KMS-11 (cell line): ENCODE data around the gene MVD.

Experiments
- H2AFZ ChIP-seq: fragments of 200-600 bp; sonication (generic); 2 replicates; pipeline ENCODE4 v1.6.1; 2016; ENCODE audit warnings: antibody characterized with exemption, mixed run types, low read depth
- H3K27ac ChIP-seq: fragments of 200-600 bp; sonication (generic); 2 replicates; pipeline ENCODE4 v1.6.1; 2016; ENCODE audit warnings: mild to moderate bottlenecking, mixed run types
- H3K27me3 ChIP-seq: fragments of 200-600 bp; sonication (generic); 2 replicates; pipeline ENCODE4 v1.6.1; 2017; ENCODE audit warnings: mild to moderate bottlenecking, low read depth, mixed run types, moderate library complexity; ENCODE audit not compliant: insufficient read depth
- H3K36me3 ChIP-seq: fragments of 200-600 bp; sonication (generic); 2 replicates; pipeline ENCODE4 v1.6.1; 2017; ENCODE audit warnings: mild to moderate bottlenecking, mixed run types; ENCODE audit not compliant: insufficient read depth
- H3K4me1 ChIP-seq: fragments of 200-600 bp; sonication (generic); 2 replicates; pipeline ENCODE4 v1.6.1; 2016; ENCODE audit warnings: mild to moderate bottlenecking, low read depth, mixed run types; ENCODE audit not compliant: poor library complexity, severe bottlenecking
- H3K4me2 ChIP-seq: fragments of 200-600 bp; sonication (generic); 2 replicates; pipeline ENCODE4 v1.7.0; 2016; ENCODE audit warnings: mild to moderate bottlenecking, mixed run types
- H3K4me3 ChIP-seq: fragments of 200-600 bp; sonication (generic); IDR thresholded peaks from 2 replicates; pipeline ENCODE4 v1.6.1; 2017; ENCODE audit warnings: low read depth, low read length, mixed read lengths; ENCODE audit not compliant: insufficient read depth
- H3K79me2 ChIP-seq: fragments of 200-600 bp; sonication (generic); 2 replicates; pipeline ENCODE4 v1.6.1; 2016; ENCODE audit warnings: low read depth, mixed run types; ENCODE audit not compliant: insufficient read depth
- H3K9ac ChIP-seq: fragments of 200-600 bp; sonication (generic); 2 replicates; pipeline ENCODE4 v1.6.1; 2016; ENCODE audit warnings: mild to moderate bottlenecking, mixed run types
- H4K20me1 ChIP-seq: fragments of 200-600 bp; sonication (generic); 2 replicates; pipeline ENCODE4 v1.6.1; 2016; ENCODE audit warnings: mild to moderate bottlenecking, mixed run types; ENCODE audit not compliant: insufficient read depth
- TF ChIP-seq, protein P1 (sequence below): fragments of 200-600 bp; sonication (generic); conservative IDR thresholded peaks from 2 replicates; pipeline ENCODE4 v1.6.1; 2017; ENCODE audit warnings: low read depth, mild to moderate bottlenecking, antibody characterized with exemption, low read length, moderate library complexity, mixed read lengths

Gene MVD

DNA sequence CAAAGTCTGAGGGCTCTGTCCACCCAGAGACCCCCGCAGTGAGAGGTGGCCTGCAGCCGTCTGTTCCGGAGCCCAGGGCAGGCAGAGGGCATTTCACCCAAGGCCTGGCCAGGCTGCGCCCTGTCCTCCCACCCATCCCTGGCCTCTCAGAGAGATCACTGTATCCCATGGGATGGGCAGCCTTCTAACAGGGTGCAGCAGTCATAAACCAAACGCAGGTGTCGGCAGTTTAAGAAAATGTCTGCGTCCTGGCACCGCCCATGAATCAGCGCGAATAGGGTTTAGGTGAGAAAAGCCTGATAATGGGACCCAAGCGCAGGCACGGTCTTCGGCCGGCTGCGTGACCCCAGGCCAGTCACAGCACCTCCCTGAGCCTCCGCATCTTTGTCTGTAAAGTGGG lies 17.4 kb downstream of the MVD start:
- no peak overlapping the region for H3K4me3 ChIP-seq
- peaks cover 7% of the 10 kb centered on the region for H3K27me3 ChIP-seq
- no peaks in the 10 kb centered on the region for H3K36me3 ChIP-seq
- no peak overlapping the region for H2AFZ ChIP-seq
- H3K4me1 ChIP-seq = peaks cover 8% of the 10 kb centered on the region
- no peak overlapping the region for H3K9ac ChIP-seq
- H3K79me2 ChIP-seq = peaks cover 11% of the 10 kb centered on the region
- H4K20me1 ChIP-seq = no peaks in the 10 kb centered on the region
- TF ChIP-seq, protein P1, sequence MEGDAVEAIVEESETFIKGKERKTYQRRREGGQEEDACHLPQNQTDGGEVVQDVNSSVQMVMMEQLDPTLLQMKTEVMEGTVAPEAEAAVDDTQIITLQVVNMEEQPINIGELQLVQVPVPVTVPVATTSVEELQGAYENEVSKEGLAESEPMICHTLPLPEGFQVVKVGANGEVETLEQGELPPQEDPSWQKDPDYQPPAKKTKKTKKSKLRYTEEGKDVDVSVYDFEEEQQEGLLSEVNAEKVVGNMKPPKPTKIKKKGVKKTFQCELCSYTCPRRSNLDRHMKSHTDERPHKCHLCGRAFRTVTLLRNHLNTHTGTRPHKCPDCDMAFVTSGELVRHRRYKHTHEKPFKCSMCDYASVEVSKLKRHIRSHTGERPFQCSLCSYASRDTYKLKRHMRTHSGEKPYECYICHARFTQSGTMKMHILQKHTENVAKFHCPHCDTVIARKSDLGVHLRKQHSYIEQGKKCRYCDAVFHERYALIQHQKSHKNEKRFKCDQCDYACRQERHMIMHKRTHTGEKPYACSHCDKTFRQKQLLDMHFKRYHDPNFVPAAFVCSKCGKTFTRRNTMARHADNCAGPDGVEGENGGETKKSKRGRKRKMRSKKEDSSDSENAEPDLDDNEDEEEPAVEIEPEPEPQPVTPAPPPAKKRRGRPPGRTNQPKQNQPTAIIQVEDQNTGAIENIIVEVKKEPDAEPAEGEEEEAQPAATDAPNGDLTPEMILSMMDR = no peak
- no peak overlapping the region for H3K4me2 ChIP-seq
- H3K27ac ChIP-seq = no peak overlapping the region

DNA sequence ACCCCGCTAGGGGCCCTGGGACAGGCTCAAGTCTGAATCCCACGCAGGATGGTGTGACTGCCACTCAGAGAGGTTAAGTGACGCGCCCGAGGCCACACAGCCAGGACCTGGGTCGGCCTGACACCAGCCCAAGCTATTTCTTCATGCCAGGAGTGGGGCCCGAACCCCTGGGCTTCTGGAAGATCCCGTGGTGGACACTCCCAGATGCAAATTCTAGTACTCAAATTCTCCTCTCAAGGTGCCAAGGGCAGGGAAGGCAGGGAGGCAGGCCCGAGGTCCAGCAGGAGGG lies 19.3 kb downstream of the MVD start:
- no peak overlapping the region for H3K9ac ChIP-seq
- H3K36me3 ChIP-seq = no peaks in the 10 kb centered on the region

DNA sequence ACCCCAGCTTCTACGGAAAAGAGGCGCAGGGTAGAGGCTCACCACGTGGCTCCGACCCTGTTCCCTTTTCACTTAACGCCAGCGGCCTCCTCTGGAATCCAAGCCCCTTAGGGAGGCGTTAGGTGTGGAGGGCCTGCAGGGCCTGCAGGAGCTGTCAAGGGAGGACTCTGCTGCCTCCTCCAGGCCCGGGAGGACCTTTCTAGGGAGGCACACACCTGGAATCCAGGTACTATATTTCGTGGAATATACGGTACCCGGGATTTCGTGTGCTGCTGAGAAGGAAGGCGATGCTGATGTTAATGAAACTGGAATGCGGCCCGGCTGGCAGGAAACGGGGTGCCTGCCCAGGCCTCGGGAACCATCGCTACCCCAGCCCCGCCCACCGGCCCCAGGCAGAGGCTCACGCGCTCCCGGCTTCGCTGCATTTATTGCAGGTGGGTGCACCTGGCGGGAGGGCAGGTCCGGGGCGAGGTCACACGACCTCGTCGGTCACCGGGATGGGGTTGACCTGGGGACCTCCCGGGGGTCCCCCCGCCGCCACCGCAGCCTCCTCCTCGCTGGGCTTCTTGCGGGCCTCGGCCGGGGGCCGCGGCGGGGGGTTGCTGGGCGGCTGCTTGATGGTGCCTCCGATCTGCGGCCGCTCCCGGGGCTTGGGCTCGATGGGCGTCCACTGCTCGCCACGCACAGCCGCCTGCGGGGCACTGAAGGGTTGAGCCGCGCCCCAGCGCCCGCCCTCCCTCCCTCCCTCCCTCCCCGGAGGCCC lies 19.8 kb downstream of the MVD start:
- Histone ChIP-seq H3K36me3 (no peaks in the 10 kb centered on the region), H3K79me2 (no peaks in the 10 kb centered on the region), H3K4me3 (no peak overlapping the region), H4K20me1 (no peaks in the 10 kb centered on the region), H3K27me3 (peaks cover 31% of the 10 kb centered on the region), H3K27ac (no peak overlapping the region), H3K4me1 (peaks cover 10% of the 10 kb centered on the region), H3K9ac (no peak overlapping the region), H2AFZ (no peak overlapping the region), H3K4me2 (no peak overlapping the region)
- TF ChIP-seq, protein P1 = no peak

More for the DNA sequence above, 19.3 kb downstream of the MVD start:
- no peak overlapping the region for H3K4me2 ChIP-seq
- H3K4me1 ChIP-seq = peaks cover 4% of the 10 kb centered on the region
- H2AFZ ChIP-seq = no peak overlapping the region
- no peak overlapping the region for H3K4me3 ChIP-seq
- H4K20me1 ChIP-seq = no peaks in the 10 kb centered on the region
- no peaks in the 10 kb centered on the region for H3K79me2 ChIP-seq
- H3K27me3 ChIP-seq = peaks cover 26% of the 10 kb centered on the region
- no peak overlapping the region for H3K27ac ChIP-seq
- TF ChIP-seq, protein P1 = no peak

DNA sequence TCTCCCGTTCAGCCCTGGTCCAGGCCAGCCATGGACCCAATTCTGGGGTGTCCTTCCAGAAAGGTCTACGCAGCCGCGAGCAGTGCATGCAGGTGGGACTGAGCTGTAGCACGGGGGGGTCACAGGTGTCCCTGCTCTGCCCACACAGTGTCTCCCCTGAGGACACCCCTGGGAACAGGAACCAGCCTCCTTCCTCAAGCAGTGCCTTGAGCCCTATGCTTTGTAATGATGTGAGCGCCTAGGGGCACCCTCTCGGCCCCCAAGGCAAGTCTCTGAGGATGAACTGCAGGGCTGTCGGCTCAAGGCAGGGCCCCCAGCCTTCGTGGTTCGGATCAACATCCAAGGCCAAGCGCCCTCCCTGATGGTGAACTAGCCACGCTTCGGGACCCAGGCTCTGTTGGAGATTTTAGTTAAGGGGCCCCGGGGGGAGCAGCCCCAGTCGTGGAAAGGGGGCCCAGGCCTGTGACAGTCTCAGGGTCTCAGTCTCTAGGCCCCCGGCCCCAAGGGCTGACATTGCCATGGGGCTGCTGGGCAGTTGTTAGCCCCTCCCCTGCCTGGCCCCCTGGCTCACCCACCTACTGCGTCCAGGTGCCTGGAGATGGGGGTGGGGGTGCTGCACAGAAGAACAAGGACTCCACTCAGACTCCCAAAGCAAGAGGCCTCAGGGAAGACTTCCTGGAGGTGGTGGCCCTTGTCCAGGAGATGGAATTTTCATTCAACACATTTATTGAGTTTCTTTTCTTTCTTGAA lies 22.2 kb downstream of the MVD start:
- TF ChIP-seq, protein P1 = no peak
- Histone ChIP-seq H3K4me2 (no peak overlapping the region), H3K9ac (no peak overlapping the region), H3K27me3 (peaks cover 49% of the 10 kb centered on the region), H3K27ac (no peak overlapping the region), H3K79me2 (no peaks in the 10 kb centered on the region), H4K20me1 (no peaks in the 10 kb centered on the region), H3K4me1 (peaks cover 13% of the 10 kb centered on the region), H3K36me3 (no peaks in the 10 kb centered on the region), H2AFZ (no peak overlapping the region), H3K4me3 (no peak overlapping the region)
